Stimulated activated naive CD8-positive, alpha-beta T cell treated with anti-CD3 and anti-CD28 coated beads, Interleukin-15, Interleukin-2, amounts not matched to agents 100 U/mL and 50 U/mL, for 24 hours (primary cell): ENCODE measurements around the gene PRIM1.
"Not testable (repeated sequence)": the region's sequence is repeated elsewhere in the genome, so short reads cannot be mapped to it uniquely, and the experiment has no call there.

Source experiments
- ATAC-seq: fragments of 150-1000 bp; cut with Tn5 transposase; one replicate; pipeline ENCODE4 v1.10.0; 2021
- DNase-seq: peaks from one replicate; pipeline ENCODE4 v3.0.0; 2021

Gene PRIM1

DNA sequence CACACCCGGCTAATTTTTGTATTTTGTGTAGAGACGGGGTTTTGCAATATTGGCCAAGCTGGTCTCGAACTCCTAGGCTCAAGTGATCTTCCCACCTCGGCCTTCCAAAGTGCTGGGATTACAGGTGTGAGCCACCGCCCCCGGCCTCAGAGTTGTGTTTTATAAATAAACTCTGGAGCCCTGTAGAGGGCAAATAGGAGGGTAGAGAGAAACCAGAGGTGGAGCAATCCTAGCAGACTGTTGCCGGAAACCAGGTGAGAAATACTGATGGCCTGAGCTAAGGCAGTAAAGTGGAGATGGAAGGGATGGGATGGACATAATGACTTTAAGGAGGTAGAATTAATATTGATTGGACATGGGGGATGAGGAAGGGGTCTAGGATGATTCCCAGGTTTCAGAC, 8.3 kb upstream of the PRIM1 start:
- no peak for ATAC-seq
- DNase-seq = no peak

DNA sequence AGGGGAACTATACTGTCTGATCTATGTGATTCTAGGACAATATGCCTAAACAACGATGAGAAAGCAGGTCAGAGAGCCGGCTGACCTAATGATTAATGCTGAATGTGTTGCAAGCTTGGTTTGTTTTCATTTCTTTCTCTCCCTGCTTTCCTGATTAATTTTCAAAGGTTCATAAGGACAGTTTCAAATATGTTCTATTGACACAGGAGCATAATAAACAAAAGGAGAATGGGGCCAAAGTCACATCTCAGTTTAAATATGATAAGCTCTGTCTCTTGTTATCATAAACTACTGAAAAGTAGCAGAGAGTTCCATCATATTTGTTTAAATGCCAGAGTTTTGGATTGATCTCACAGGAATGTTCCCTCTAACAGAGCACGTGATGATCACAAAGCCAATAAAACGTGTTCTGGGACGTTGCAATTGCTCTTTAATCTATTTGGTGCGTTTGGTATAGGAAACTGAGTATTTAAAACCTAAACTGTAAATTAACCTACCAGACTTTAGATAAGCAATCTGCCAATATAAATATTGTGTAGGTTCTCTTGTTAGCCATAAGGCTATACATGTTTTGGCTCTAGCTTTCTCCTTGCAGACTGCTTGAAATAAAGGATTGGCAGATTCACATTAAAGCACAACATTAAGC, 7.3 kb upstream of the PRIM1 start:
- ATAC-seq (no peak), DNase-seq (no peak)

DNA sequence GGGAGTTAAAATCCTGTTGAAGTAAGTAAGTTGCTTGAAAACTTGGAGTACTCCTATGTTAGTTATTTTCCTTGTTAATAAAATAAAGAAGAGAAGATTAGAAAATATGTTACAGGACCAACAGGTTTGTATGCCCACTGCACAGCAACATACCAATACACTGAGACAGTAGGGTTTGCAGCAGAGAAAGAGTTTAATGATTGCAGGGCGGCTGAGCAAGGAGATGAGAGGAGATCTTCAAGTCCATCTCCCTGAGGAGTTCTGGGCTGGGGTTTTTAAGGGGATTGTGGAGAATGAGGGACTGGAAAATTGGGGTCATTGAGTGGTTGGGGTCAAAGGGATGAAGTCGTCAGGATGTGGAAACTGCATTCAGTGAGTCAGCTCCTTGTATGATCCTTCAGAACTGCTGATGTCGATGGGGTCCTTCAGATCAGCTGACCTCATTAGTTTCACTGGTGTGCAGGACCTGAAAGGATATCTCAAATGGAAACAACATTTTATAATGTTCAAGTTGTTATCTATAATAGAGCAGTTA, 6.7 kb upstream of the PRIM1 start:
- DNase-seq (no peak), ATAC-seq (no peak)

DNA sequence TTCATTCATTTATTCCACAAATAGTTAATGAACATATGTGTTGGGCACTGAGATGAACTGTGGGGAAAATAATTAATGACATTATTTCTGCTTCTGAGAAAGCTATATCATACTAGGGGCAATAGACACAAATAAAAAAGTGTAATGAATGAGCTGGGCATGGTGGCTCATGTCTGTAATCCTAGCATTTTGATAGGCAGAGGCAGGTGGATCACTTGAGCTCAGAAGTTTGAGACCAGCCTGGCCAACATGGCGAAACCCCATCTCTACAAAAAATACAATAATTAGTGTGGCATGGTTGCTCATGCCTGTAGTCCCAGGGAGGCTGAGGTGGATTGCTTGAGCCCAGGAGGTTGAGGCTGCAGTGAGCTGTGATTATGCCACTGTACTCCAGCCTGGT, 5.8 kb upstream of the PRIM1 start:
- DNase-seq, ATAC-seq: not testable (repeated sequence)

DNA sequence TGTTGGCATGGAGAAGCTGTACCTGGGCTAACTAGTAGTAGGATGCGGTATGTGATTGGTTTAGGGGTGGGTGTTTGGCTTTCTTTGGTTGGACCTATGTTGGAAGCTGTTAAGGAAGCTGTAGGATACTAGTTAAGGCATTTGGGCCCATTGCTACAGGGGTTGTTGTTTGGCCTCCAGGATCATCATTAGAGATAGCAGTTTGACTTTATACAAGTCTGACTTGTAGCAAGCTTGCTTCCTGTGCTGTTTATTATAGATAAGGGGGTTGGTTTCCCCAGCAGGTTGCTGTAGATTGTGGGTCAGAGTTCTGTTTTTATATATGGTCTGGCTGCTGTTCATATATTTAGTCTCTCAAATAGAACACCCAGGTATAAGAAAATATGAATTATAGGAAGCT, 1.4 kb upstream of the PRIM1 start:
- ATAC-seq (no peak), DNase-seq (no peak)

DNA sequence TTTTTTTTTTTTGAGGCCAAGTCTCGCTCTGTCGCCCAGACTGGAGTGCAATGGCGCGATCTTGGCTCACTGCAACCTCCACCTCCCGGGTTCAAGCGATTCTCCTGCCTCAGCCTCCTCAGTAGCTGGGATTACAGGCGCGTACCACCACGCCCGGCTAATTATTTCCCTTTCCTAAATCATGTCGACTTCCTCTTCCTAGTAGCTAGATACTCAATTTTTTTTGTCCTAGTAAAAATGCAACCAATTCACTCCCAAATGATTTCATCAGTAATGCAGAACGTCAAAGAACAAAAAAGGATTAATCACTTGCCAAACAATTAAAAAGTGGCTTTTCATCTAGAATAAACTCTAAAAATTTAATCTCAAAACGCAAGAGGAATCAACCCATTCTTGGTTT, 1.5 kb downstream of the PRIM1 start:
- ATAC-seq, DNase-seq: not testable (repeated sequence)

DNA sequence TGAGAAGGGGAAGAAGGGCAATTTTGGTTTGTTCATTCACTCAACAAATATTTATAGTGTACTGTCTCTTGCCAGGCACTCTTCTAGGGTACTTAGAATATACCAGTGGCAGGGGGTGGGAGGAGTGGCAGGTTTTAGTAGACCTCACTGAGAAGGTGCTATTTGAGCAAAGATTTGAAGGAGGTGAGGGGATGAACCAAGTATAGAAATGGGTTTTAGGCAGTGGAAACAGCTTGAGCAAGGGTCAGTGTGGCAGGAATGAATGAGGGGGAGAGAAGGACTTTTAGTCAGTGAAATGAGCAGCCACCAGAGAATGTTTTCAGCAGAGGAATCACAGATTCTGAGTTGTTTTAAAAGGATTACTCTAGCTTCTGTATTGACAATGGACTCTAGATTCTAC, 2.3 kb downstream of the PRIM1 start:
- DNase-seq (no peak), ATAC-seq (no peak)

DNA sequence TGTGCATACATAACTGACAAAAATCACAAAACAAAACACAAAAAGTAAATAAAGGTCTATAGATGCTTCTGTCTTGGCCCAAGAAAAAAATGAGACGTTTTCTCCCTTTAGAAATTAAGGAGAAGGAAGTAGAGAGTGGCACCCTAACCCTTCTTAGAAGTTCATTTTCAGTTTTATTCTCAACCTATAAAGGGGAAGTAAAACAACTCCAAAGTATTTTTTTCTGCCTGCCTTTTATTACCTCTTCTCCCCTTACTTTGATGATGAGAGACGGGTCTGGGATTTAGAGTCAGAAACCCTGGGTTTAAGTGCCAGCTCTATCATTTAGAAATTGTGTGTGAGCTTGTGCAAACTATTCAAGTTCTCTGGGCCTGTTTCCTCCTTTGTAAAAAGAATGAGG, 2.8 kb downstream of the PRIM1 start:
- ATAC-seq = no peak
- DNase-seq = no peak

DNA sequence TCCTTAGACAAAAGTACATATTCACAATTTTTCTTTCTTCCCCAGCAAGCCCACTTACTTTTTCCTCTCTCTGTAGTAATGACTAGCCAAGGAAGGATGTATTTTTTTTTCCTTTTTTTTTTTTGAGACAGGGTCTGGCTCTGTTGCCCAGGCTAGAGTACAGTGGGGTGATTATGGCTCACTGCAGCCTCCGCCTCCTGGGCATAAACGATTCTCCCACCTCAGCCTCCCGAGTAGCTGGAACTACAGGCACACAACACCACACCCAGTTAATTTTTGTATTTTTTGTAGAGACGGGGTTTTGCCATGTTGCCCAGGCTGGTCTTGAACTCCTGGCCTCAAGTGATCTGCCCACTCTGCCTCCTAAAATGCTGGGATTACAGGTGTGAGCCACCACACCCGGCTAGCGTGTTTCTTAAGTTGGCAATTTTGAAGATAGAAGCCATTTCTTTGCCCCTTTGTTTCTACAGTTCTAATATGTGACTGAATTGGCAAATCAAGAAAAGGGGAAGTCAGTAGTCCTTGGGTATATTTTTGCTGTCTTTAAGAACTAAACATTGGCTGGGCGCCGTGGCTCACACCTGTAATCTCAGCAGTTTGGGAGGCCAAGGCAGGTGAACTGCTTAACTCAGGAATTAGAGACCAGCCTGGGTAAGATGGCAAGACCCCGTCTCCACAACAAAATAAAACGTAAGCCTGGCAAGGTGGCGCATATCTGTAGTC, 23.8 kb downstream of the PRIM1 start:
- no peak for DNase-seq
- no peak for ATAC-seq

DNA sequence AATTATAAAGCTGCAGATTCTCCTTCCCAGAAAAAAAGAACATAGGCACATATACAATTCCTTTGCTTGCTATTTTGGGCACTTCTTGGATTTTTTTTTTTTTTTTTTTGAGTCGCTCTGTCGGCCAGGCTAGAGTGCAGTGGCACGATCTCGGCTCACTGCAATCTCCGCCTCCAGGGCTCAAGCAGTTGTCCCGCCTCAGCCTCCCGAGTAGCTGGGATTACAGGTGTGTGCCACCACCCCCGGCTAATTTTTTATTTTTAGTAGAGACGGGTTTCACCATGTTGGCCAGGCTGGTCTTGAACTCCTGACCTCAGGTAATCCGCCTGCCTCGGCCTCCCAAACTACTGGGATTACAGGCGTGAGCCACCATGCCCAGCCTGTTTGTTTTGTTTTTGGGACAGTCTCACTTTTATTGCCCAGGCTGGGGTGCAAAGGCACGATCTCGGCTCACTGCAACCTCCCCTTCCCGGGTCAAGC, 25.9 kb downstream of the PRIM1 start:
- ATAC-seq, DNase-seq: not testable (repeated sequence)

DNA sequence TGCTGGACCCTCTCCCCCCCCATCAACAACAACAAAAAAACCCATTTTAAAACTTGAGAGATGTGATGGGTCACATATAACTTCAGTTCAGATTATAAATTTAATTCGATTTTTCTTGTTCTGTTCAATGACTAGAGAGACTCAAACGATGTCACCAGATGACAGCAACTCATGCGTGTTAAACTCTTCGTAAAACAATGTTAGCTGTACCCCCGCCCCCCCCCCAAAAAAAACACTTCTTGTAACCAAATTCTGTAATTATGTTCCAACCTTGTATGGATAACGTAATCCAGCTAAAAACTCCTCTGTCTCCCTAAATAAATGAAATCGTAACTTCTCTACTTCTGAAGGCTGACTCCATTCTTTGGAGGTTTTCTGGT, 26.4 kb downstream of the PRIM1 start:
- DNase-seq = no peak
- no peak for ATAC-seq

DNA sequence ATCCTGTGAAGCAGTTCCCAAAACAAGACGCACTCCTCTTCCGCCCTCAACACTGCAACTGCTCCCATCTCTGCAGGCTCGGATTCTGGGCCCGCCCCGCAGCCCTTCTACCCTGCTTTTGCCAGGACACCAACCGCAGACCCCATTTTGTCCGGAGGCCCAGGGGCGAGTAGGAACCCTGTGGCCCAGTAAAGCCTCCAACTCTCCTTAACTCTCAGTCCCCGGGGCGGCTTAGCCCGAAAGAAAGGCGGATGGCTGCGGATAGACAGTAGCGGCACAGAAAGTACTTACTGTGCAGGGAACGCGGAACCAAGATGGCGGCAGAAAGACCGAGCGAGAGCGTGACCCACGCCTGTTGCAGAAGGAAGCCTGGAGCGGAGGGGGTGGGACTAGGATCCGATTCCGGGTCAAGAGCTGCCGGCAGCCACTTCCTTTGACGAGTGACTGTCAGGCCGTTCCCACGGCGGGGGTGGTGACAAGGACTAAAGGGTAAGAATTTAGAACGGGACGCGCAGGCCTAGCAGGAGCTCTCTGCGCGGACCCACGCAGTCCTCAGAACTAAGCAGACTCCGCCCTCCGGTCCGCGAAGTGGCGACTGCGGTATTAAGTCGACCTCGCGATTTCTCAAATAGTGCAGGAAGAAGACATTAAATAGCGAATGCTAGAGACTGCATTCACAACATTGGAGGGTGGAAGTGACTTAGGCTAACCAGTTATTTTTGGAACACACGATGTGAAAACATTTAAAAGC, 27.0 kb downstream of the PRIM1 start, which contains the start of gene NACA:
NACA (minus strand) TSS at position 328 of the 751 bp plus-strand sequence. CDS start 778 bp downstream, outside the sequence.
- ATAC-seq (peak; percentile 99), DNase-seq (peak; percentile 98)

DNA sequence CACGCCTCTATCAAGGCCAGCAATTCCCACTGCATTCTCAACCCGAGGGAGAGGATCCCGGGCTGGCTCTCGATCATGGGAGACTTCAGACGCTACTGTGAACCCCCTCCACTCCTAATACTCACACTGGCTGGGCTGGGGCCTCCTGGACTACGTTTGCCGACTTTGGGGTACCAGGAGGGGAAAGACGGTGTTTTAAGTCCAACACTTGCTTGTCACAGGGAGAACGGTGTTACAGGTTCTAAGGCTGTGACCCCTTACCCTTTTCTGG, 27.5 kb downstream of the PRIM1 start:
- peak; percentile 24 for DNase-seq
- ATAC-seq = no peak

DNA sequence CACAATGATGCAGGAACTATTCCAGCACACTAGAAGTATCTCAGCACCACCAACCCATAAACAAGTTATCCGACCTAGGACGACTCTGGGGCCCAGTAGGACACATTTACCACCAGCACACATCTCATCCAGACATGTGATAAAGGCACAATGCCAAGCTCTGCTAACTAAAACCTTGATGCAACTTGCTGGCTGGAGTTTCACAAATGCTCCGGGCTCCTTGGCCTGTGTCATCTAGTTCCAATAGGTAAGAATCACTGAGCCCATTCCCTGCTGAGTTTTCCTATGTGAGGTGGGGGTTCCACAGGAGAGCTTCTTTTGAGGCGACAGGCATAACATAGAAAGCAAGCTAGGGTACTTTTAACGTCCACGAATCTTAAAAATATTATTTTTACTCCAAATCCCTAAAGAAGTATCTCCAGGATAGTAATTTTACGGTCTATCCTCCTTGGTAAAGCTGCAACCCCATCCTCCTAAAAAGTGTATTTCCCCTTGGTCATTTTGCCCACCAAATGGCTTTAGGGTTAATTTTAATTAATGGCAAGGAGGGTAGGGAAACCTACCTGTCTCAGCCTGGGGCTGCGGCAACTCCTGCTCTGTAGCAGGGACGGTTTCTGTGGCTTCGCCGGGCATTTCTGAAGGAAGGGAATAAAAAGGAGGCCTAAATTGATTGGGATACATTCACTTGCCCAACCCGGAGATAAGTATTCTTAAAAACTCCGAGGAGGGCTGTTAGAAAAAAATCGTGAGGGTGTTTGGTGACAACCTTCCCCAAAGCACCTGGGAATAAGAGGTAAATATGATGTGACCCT, 28.0 kb downstream of the PRIM1 start:
- DNase-seq (no peak), ATAC-seq (no peak)

DNA sequence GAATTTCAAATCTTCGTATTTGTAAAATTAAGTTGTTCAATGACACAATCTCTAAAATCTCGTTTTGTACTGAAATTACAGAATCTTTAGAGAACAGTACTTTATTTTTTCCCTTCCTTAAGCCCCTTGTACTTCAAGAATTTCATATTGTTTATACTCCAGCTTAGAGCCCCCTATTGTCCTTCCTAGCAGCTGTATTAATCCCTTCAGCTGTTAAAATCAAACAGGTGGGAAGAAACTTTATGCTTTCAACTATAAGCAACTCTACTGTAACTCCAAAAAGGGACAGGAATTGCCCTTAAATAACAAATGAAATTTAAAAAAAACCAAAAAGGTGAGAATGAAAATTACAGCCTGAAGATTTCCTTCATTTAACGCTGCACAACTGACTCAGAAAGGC, 28.8 kb downstream of the PRIM1 start:
- DNase-seq (no peak), ATAC-seq (no peak)

DNA sequence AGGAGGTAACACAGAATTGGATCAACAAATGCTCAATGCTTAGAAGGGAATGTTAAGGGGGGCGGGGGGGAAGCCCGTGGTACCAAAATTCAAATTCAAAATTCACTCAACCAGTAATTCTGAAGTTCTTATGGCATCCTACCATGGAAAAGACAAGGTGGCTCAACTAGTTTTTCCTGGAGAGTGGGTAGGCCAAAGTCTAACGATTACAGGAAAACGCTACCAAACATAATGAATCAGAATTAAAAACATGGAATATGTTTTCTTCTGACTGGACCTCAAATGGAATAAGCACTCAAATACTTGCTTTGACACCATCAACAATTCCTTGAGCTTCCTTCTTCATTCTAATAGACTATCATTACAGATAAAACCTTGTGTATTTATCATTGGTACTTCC, 29.3 kb downstream of the PRIM1 start:
- ATAC-seq = no peak

DNA sequence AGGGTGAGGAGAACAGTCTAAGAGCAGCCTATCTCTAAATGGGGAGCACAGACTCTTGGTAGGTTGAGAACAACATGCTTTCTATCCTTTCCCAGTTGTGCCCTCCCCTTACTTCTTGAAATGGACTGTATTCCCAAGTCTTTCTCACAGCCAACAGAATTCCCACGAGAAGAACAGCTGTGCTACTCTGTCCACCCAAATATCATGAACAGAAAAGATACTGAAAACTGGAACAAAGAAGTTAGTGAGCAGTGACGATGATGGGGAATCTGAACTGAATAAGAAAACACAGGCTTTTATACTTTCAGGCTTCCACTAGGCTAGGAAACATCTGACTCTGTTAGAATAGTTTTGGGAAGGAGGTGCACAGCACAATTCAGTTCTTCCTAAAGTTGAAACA, 30.4 kb downstream of the PRIM1 start:
- ATAC-seq (no peak), DNase-seq (no peak)

More for the DNA sequence above, 29.3 kb downstream of the PRIM1 start:
- DNase-seq = no peak

DNA sequence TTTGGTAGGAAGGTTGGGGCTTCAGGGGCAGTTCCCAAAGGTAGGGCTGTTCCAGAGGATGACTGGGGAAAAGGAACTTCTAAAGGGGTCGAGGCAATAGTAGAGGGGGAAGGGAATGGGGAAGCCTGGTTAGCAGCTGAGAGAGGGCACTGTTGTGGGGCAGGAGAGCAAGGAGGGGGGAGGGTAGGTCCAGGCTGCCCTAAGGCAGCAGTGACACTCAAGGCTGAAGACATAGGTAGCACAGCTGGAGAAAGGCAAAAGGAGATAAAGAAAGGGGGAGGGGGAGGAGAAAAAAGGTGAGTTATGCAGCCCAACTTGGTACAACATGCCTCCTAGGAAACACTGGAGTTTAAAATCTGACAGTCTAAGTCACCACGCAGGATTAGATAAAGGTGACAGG, 30.9 kb downstream of the PRIM1 start:
- DNase-seq = no peak
- ATAC-seq = no peak

DNA sequence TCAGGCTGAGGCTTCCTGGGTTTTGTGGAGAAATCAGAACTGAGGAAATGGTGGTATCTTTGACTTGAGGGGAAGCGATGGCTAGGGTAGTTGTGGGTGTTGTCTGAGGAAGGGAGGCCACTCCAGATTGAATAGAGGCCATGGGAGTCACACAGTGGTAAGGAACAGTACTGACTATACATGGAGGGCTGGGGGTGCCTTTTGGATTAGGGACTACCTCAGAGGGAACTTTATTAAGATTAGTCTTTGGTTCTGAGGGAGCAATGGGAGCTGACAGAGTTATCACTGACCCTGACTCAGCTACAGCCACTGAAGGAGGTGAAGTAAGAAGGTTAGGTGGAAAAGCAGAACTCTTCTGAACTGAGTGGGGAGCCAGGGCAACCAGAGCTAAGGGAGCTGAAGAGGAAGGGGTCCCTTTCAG, 31.4 kb downstream of the PRIM1 start:
- DNase-seq = no peak
- ATAC-seq = no peak

DNA sequence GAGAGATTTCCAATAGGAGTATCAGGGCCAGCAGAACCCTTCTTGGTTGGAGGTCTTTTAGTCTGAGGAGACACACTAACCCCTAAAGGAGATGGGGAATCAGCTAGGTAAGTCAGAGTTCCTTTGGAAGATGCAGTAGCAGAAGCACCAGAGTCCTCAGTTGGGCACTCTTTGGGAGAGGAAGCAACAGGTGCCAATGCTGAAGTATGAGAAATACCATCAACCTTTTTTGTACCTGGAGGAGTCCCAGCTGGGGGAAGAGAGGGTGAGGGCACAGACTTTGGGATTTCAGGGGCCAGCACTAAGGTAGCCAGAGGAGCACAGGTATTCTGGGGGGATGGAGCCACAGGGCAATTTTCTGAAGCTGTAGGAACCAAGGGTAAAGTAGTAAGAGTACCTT, 33.1 kb downstream of the PRIM1 start:
- DNase-seq = no peak
- ATAC-seq = no peak

DNA sequence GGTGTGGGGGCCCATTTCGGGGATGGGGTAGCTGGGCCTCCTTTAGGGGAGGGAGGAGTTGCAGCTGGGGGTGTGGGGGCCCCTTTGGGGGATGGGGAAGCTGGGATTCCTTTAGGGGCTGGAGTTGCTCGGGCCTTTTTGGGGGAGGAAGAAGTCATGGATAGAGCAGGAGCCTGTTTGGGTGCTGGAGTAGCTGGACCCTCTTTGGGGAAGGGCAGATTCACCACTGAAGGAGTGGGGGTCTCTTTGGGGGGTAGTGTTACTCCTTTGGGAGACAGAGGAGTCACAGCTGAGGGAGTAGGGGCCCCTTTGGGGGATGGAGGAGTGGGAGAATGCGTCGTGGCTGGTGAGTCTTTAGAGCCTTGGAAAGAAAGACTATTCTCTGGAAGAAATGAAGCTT, 33.5 kb downstream of the PRIM1 start:
- ATAC-seq (no peak), DNase-seq (no peak)

DNA sequence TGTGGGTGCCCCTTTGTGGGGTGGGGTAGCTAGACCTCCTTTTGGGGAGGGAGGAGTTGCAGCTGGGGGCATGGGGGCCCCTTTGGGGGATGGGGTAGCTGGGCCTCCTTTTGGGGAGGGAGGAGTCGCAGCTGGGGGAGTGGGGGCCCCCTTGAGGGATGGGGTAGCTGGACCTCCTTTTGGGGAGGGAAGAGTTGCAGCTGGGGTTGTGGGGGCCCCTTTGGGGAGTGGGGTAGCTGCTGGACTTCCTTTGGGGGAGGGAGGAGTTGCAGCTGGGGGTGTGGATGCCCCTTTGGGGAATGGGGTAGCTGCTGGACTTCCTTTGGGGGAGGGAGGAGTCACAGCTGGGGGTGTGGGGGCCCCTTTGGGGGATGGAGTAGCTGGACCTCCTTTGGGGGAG, 34.0 kb downstream of the PRIM1 start:
- ATAC-seq = no peak
- no peak for DNase-seq
